GM19452 (cell line): ENCODE measurements around the gene FAM89A.
A peak's percentile ranks its signal among the peaks of the same experiment; 100 is the strongest.
"Not testable (repeated sequence)": the region's sequence is repeated elsewhere in the genome, so short reads cannot be mapped to it uniquely, and the experiment has no call there.

Experiments used
- ATAC-seq: cut with Tn5 transposase; IDR thresholded peaks from one replicate; pipeline ENCODE4 v1.9.1; 2021; ENCODE audit not compliant: unreplicated experiment

Gene FAM89A

DNA sequence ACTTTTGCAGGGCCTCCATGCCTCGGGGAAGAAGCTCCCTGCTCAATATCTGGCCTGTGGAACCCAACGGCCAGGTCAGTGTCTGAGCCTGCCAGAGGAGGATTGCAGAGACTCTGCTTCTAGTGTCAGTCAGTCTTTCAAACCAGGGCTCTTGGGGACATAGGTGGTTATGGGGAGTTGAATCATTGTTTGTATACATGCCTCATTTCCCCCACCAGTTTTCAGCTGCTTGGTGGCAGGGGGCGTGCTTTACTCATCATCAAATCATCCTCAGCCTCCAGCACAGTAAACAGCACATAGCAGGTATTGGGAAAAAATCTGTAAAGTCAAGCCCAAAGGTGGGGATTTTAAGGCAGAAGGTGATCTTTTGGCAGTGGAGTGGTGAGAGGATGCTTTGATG lies 17.4 kb upstream of the FAM89A start:
- ATAC-seq: no peak

DNA sequence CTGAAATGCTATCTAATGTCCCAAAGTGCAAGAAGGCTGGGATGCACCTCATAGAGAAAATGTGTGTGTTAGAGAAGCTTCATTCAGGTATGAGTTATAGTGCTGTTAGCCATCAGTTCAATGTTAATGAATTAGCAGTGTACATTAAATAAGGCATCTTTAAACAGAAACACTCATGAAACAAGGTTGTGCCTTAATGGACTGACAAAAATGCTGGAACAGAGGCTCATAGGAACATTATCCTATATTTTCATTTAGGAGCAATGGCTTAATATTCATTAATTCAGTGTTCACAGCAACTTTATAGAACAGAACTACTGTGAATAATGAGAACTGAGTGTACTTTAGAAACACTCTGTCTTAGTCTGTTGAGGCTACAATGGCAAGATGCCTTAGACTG lies 15.2 kb upstream of the FAM89A start:
- no peak for ATAC-seq

DNA sequence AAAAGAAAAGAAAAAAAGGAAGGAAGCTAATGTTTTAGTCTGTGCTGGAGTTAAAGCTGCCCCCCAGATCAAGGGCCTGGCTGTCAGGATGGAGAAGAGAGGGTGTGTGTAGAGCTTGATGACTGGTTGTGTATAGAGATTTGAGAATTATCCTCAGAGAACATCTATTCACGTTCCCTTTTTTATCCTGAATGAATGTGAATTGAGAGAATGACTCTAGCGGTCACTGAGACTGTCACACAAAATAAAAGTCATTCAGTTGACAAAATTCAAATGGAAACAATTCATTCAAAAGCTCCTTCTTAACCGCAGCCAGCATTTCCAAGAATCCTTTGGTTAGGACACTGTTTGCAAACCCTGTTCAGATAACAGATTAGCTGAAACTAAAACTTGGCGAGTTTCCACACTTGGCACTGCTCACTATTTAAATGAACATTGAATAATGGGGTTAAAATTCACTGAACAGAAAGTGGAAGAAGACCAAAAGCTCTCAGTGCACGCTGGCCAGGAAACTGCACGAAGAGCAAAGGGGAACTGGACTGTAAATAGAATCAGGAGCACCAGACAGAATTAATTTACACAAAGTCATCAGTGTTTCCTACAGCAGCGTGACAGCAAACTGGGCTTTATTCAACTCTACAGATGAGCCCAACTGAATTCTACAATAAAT lies 13.6 kb upstream of the FAM89A start:
- peak; percentile 56 for ATAC-seq

DNA sequence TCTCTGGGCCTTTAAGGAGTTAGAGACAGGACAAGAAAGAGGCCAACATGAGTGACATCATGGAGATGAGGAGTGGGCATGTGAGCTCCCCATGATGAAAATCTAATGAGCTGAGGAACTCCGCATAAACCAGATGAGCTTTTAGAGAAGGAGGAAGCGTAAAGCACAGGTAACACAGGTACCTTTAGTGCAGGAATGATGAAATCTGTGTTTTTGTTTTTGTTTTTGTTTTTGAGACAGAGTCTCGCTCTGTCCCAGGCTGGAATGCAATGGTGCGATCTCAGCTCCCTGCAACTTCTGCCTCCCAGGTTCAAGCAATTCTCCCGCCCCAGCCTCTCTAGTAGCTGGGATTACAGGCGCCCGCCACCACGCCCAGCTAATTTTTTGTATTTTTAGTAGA lies 12.7 kb upstream of the FAM89A start:
- no peak for ATAC-seq

- not testable (repeated sequence) for ATAC-seq
These were observed 10.9 kb upstream of the FAM89A start for GRCh38 chr1:231050932-231051331.

DNA sequence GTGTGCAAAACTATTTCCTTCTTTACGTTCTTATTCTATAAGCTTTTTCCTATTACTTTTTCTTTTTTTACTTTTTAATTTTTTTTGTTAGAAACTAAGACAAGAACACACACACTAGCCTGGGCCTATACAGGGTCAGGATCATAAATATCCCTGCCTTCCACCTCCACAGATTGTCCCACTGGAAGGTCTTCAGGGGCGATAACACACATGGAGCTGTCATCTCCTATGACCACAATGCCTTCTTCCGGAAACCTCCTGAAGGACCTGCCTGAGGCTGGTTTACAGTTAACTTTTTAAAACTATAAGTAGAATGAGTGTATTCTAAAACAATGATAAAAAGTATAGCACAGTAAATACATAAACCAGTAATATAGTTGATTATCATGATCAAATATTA lies 10.3 kb upstream of the FAM89A start:
- no peak for ATAC-seq

GRCh38 chr1:231049121-231049979 lies 9.3 kb upstream of the FAM89A start:
- no peak for ATAC-seq

DNA sequence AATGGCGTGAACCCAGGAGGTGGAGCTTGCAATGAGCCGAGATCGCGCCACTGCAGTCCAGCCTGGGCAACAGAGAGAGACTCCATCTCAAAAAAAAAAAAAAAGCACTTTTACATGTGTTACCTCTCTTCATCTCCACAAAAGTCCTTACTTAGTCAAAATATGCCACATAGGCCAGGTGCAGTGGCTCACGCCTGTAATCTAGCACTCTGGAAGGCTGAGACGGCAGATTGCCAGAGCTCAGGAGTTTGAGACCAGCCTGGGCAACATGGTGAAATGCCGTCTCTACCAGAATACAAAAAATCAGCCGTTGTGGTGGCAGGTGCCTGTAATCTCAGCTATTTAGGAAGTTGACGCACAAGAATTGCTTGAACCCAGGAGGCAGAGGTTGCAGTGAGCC lies 8.4 kb upstream of the FAM89A start:
- ATAC-seq: not testable (repeated sequence)

- not testable (repeated sequence) for ATAC-seq
These were observed 7.5 kb upstream of the FAM89A start for GRCh38 chr1:231047529-231047928.

DNA sequence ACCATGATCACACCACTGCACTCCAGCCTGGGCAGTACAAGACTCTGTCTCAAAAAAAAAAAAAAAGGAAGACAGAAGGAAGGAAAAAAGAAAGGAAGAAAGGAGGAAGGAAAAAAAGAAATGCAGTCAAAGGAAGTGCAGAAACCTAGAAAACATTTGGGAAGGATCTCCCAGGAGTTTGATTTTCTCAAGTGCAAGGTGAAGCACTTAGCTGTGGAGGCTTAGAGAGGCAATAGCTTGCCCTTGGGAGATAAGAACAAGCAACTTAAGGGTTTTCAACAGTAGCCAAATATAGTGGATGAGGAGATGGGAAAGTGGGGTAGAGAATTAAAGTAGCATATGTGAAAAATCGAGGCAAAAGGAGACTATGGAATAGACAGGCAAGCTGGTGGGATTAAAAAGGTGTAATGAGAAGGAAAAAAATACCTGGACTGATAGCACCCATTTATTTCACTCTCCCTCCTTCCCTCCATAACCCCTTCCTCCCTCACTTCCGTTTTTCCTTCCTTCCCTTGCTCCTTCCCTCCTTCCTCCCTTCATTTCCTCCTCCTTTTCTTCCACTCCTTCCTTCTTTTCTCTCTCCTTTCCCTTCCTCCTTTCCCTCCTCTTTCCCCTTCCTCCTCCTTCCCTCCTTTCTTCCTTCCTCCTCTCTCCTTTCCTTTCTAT lies 6.8 kb upstream of the FAM89A start:
- ATAC-seq: no peak

DNA sequence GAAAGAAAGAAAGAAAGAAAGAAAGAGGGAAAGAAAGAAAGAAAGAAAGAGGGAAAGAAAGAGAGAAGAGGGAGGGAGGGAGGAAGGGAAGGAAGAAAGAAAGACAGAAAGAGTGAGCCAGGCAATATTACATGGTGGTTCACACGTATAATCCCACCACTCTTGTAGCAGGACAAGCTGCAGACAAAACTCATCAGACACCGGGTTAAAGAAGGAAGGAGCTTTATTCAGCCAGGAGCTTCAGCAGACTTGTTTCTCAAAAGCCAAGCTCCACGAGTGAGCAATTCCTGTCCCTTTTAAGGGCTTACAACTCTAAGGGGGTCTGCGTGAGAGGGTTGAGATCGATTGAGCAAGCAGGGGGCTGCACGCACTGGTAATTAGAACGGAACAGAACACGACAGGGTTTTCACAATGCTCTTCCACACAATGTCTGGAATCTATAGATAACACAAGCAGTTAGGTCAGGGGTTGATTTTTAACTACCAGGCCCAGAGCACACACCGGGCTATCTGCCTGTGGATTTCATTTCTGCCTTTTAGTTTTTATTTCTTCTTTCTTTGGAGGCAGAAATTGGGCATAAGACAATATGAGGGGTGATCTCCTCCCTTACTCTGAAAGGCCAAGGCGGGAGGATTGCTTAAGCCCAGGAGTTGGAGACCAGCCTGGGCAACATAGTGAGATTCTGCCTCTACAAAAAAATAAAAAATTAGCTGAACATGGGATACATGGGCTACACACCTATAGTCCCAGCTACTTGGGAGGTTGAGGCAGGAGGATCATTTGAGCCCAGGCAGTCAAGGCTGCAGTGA lies 6.1 kb upstream of the FAM89A start:
- ATAC-seq: not testable (repeated sequence)

DNA sequence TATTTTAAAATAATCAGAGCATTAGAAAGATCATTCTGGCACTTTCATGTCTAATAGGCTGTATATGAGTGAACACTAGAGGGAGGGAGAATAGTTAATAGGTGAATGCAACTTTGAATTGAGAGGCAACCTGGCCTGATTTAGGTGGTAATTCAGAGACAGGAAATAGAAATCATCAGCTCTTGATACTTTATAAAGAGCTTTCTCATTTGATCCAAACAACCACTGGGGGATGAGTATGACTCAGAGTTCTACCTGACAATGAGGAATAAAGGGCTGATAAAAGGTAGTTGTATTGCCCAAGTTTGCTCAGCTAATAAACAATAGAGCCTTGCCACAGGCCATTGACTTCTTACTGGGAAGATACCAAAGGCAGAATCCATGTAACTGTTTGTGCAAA lies 5.2 kb upstream of the FAM89A start:
- ATAC-seq: no peak

DNA sequence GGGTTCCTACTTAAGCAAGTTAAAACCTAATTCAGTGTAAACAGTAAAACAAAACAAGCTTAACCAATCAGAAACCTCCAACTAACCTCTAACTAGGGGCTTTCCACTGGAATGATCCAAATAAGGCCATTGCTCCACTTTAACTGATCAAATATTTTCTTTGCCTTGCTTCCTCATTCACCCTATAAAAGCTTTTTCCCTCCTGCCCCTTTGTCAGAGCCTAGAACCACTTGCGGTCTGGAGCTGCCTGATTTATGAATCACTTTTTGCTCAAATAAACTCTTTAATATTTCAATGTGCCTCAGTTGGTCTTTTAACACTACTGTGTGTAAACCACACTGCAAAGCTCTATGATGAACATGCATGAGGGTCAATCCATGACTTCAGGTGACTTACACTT lies 4.5 kb upstream of the FAM89A start:
- ATAC-seq: no peak

GRCh38 chr1:231041719-231042261 lies 1.7 kb upstream of the FAM89A start:
- ATAC-seq: no peak

GRCh38 chr1:231040800-231041718 lies 1.0 kb upstream of the FAM89A start:
- ATAC-seq: no peak

DNA sequence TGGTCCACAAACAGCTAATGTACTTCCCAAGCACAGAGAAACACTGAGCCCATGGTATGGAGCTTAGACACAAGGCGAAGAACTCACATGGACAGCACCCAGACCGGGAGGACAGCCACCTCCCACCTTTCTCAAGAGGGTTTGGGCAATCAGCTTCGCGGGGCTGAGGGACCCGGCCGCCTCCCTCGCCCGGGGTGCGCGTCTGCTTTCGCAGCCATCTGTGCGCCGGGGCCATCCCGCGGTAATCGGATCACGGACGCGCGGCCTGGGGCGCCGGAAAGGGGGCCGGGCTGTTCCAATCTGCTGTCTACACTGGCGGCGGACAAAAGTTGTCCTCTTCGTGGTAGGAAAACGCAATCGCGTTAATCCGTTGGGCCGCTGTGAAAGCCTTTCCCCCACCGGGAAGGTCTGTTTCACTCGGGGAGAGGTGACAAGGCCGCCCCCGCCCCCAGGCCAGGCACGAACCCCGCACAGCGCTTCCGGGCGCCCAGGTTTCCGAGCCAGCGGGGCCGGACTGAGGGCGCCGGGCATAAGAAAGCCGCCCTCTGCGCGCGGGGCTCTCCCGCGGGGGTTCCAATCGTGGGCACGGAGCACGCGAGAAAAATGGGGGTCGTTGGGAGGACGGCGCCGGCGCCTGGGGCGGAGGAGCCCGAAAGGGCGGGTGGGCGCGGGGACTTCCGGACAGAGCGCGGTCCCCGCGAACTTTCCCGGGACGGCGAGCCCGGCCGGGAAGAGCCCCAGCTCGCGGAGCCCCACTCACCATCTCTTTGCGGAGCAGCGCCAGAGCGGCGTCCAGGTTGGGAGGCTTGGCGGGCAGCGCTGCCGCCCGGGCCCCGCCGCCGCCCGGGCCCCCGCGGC lies 664 bp downstream of the FAM89A start:
- ATAC-seq: peak; percentile 43

GRCh38 chr1:231037585-231038517 lies 2.2 kb downstream of the FAM89A start:
- ATAC-seq: no peak

DNA sequence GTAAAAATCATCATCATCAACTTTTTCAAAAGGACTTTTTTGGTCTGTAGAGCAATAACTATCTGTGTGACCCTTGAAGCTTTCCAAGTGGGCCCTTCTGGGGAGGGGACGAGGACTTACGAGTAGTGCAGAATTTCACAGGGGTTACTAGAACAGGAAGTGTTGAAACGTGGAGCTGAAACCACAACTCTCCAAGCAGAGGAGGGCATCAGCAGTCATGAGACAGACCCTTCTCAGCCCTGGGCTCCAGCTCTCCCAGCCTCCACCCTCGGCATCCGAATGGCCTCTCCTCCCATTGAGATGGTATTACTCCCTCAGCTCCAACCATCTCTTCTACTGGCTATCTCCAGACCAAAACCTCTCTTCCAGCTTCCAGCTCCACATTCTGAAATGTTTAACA lies 3.6 kb downstream of the FAM89A start:
- ATAC-seq: no peak
